Adipose tissue (tissue), 3 donors: Measurements from ENCODE around the gene VPS4A. TPM values are rescaled to one million over a fixed set of nuclear protein-coding genes. Genes with fewer than 3 reads are reported as not detected.

Experiments
- H3K27ac ChIP-seq: one replicate; pipeline ENCODE4 v1.5.1; 2013; ENCODE audit warnings: low read depth, low read length
- WGBS, 3 donors: extraction: QIAGEN DNeasy Blood & Tissue Kit; methylation state at CpG; one replicate each; pipeline ENCODE4 v1.1.7; 2013; 5-methylcytosine and 5-hydroxymethylcytosine counted together
- polyA plus RNA-seq, 3 donors: library from polyadenylated mRNA; stranded (reverse); fragments of 200-250 nt; gene quantifications; one replicate each; pipeline ENCODE4 v1.2.3, GENCODE V29; 2013
- donor health status: healthy with polysubstance abuse.
- donor health status: Bipolar disorder and iron deficiency.
- donor health status: healthy.

The VPS4A gene
- polyA plus RNA-seq, 3 donors: 27.0 to 42.6 (median 27.6) TPM

DNA sequence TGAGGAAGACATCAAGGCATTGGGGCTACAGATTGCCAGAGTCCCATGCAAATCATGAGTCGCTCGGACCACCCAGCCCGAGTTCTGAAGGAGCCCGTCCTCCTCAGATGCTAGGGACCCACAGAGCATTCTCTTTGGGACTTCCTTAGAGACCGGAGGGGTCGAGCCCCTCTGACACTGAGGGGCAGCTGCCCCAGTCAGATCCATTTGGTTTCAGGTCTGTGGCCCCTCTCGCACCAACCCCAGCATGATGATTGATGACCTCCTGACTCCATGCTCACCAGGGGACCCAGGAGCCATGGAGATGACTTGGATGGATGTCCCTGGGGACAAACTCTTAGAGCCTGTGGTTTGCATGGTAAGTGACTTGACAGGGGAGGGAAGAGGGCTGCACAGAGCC, 11.2 kb downstream of the VPS4A start:
- no peak overlapping the region for H3K27ac ChIP-seq
- 84 to 92% (median 89%) methylated on average over 7 of the region's 7 CpGs for WGBS, 3 donors

- WGBS, 3 donors: 91 to 95% (median 92%) methylated on average over 14 of the region's 14 CpGs
- no peak overlapping the region for H3K27ac ChIP-seq
Measured at GRCh38 chr16:69323415-69323814, 12.3 kb downstream of the VPS4A start.

GRCh38 chr16:69324013-69324531, 12.9 kb downstream of the VPS4A start:
- WGBS, 3 donors: 67 to 75% (median 67%) methylated on average over 8 of the region's 8 CpGs
- no peak overlapping the region for H3K27ac ChIP-seq

DNA sequence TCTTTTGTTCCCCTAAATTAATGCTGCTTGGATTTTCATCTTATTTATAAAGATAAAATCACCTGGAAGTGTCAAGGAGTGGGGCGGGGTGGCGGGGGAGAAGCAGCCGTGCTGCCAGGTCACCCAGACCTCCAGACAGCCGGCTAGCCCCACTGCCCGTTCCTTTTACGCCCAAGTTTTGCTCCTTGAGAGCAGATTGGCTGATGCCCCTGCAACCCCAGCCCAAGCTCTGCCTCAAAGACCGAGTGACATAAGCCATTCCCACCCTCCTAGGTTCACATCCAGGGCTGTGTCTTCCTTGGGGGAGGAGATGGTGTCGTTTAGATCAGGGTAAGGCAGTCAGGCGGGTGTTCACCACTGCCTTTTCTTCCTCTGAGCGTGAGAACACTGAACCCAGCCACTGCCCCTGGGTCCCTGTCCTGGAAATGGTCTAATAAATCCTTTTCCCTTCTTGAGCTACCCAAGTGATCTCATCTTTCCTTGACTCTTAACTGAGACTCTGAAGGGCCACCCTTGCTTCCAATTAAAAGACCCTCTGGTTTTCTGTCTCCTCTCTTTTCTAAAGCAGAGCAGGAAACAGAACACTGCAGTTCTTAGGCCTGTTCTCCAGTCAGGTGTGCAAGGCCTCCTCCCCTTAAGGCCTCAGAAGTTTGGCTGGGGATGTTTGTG, 13.6 kb downstream of the VPS4A start:
- 77 to 79% (median 78%) methylated on average over 10 of the region's 10 CpGs for WGBS, 3 donors

DNA sequence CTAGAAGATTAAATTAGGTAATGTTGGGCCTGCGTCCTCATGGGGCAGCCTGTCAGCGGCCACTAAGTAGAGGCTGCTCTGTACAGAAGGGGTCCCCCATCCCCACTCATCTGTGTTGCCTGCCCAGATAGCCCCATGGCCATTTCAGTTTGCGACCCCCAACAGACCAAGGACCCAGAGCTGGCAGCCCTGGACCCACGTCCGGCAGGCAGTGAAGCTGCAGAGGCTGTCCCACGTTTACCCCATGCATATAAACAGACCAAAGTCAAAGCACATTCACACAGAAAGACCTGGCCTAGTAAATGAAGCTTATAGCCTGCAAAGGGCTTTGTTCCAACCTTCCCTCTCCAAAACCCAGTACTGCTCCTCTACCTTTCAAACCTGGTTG, 14.6 kb downstream of the VPS4A start:
- no peak overlapping the region for H3K27ac ChIP-seq
- WGBS, 3 donors: 86 to 89% (median 86%) methylated on average over 6 of the region's 6 CpGs

More for the DNA sequence above, 13.6 kb downstream of the VPS4A start:
- H3K27ac ChIP-seq: no peak overlapping the region

- H3K27ac ChIP-seq: no peak overlapping the region
- 30 to 54% (median 53%) methylated on average over 7 of the region's 7 CpGs for WGBS, 3 donors
Measured at GRCh38 chr16:69326172-69326873, 15.2 kb downstream of the VPS4A start.

DNA sequence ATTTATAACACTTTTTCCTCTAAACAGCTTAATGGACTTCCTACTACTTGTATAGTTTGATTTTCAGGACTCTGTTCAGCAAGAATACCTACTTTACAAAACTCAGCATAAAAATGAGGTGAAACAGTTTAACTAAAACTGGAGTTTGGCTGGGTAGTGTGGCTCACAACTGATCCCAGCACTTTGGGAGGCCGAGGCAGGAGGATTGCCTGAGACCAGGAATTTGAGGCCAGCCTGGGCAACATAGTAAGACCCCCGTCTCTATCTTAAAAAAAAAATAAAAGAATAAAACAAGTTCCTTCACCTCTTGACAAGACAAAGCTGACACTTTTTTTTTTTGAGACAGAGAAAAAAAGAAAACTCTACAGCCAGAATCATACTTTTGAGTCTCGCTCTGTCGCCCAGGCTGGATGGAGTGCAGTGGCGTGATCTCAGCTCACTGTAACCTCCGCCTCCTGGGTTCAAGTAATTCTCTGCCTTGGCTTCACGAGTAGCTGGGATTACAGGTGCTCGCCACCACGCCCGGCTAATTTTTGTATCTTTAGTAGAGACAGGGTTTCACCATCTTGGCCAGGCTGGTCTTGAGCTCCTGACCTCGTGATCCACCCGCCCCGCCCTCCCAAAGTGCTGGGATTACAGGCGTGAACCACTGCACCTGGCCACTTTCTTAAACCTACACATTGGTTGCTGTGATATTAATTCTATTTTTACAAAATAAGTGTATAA, 16.6 kb downstream of the VPS4A start:
- H3K27ac ChIP-seq: no peak overlapping the region
- WGBS, 3 donors: 83 to 94% (median 93%) methylated on average over 14 of the region's 14 CpGs

DNA sequence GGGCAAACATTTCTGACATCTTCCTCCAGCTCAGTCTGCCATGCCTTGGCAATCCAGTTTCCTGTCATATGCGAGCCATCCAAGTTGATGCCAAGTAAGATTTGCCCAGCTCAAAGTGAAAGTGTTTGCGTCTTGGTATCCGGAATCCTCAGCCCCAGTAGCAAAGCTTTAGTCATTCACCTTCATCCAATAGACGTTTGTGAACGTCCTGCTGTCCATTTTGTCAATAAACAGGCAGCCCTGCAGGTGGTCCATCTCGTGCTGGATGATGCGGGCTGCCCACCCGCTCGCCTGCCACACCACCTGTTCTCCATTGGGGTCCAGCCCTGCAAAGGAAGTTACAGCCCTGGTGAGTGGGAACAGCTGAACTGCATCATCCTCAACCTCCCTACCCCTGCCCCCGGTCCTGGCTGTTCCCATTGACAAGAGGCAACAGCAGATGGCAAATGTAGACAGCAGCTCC, 17.7 kb downstream of the VPS4A start:
- H3K27ac ChIP-seq: no peak overlapping the region
- WGBS, 3 donors: 53 to 62% (median 56%) methylated on average over 10 of the region's 10 CpGs

DNA sequence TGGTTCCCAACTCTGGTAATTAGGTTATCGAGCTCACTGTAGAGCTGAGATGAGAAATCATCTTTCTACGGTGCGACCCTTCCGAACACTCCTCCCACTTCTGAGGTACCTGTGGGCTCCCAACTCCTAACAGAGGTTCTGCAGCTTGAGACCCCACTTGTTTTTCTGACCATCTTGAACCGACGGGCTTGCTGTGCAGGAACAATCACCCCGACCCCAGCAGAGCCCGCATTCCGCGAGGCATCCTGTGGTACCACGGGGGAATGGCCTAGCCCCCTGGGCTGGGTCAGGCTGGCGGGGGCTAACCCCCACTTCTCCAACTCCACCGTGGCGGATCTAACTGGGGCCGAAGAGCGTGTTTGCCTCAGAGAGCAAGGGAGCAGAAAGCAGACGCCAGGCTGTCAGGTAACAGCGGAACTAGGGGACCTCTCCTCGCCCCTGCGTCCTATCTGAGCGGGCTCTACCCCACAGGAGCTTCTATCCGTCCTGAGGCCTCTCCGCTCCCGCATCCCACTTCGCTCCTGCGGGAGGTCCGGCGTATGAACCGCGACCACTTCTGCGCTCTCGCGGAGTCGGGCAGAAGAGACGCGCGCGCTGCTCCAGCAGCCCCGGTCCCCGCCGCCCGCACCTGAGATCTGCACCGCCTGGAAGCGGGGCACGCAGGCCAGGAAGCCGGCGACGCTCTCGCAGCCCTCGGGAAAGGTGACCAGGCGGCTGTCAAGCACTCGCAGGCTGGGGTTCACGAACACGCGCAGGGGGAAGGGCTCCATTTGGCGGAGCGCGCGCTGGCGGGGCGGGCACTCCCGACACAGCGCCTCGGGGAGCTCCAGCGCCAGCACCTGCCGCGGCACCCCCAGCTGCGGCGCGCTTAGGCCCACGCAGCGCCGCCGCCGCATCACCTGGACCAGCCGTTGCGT, 18.5 kb downstream of the VPS4A start:
- no peak overlapping the region for H3K27ac ChIP-seq
- 6 to 7% (median 7%) methylated on average over 69 to 77 of the region's 77 CpGs for WGBS, 3 donors

DNA sequence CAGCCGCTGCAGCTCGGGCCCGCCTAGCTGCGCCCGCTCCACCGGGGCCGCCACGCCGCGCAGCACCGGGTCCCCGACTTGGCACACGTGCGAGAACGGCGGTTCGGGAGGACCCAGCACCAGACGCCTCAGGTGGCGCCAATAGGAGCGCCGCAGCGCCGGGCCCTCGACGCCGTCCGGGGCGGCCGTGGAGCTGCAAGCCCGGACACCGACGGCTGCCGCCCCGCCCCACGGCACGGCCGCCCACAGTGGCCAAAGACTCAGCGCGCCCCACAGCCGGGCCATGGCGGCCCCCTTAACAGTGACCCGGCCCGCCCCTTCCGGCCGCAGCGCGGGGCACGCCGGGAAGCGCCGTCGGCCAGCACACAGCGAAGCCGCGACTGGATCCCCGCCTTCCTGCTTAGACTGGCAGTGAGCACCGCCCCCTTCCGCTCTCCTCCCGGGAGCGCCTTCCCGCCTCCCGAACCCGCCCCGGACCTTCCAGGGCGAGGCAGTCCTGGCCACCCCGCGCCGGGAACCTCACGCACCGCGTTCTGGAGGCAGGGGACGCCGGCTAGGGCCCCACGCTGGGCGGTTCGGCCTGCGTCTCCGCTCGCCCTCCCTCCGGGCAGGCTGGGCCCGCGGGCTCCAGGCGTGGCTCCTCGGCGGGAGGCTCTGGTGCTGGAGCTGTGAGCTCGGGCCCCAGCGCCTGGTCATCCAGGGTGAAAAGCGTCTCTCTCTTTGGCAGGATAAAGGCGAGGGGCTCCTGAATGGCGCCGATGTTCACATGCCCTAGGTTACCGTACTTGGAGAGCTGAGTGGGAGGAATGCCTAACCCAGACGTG, 19.3 kb downstream of the VPS4A start, which contains the start of gene PDF:
Gene PDF, minus strand, starts transcription at position 303 of the 824 bp plus-strand sequence. Its CDS starts 18 bp downstream, at position 285.
- WGBS, 3 donors: 0 to 1% (median 1%) methylated on average over 89 to 93 of the region's 93 CpGs
- H3K27ac ChIP-seq: peak within 1 kb of the TSS; percentile 96

- WGBS, 3 donors: 90 to 93% (median 92%) methylated on average over 9 of the region's 9 CpGs
- H3K27ac ChIP-seq: no peak overlapping the region
Measured at GRCh38 chr16:69334696-69335095, 23.5 kb downstream of the VPS4A start.

DNA sequence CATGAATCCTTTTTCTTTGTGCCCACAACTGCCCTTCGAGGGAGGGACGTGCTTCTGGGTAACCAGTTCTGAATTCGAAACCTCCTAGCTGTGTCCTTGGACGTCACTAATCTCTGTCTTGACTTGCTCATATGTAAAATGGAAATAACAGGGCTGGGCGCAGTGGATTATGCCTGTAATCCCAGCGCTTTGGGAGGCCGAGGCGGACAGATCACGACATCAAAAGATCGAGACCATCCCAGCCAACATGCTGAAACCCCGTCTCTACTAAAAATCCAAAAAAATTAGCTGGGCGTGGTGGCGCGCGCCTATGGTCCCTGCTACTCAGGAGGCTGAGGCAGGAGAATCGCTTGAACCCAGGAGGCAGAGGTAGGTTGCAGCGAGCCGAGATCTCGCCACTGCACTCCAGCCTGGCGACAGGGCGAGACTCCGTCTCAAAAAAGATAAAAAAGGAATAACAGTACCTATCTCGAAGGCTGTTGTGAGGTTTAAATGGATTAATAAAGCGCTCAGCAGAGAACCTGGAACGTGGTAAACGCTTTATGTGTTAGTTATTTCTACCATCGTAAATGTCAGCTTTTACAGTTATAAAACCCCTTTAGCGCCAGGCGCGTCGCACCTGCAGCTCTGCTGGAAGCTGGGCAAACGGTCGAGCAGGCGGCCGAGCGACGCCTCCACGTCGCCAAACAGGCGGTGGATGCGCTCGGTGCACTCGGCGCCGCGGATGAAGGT, 27.6 kb downstream of the VPS4A start:
- no peak overlapping the region for H3K27ac ChIP-seq
- WGBS, 3 donors: 12 to 21% (median 18%) methylated on average over 46 of the region's 46 CpGs

- H3K27ac ChIP-seq: peak within 1 kb of the TSS; percentile 56
- 0% methylated on average over 77 of the region's 77 CpGs for WGBS, 3 donors
Measured at GRCh38 chr16:69339289-69340094, 28.3 kb downstream of the VPS4A start, which contains the start of the genes COG8 and NIP7. TSS of gene COG8 (minus strand) at chr16:69339564. CDS start at chr16:69339552, 12 bp downstream. TSS of gene NIP7 (plus strand) at chr16:69339772. CDS start at chr16:69339830, 58 bp downstream.

- WGBS, 3 donors: 8 to 9% (median 9%) methylated on average over 16 of the region's 16 CpGs
- H3K27ac ChIP-seq: peak overlapping the region; percentile 56
Measured at GRCh38 chr16:69340095-69340644, 29.0 kb downstream of the VPS4A start.

DNA sequence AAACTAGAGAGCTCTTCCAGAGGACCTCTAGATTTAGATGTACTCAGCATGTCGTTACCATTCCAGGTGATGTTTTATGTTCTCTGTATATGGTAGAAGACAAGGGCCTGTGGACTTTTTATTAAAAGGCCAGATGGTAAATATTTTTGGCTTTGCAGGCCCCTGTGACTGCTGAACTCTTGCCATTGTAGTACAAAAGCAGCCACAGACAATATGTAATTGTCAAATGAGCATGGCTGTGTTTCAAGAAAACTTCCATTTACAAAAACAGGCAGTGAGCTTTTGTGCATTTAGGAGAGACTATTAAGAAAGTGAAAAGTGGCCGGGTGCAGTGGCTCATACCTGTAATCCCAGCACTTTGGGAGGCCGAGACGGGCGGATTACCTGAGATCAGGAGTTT, 33.0 kb downstream of the VPS4A start:
- 89 to 98% (median 95%) methylated on average over 5 of the region's 5 CpGs for WGBS, 3 donors
- no peak overlapping the region for H3K27ac ChIP-seq
